Measurements from ENCODE around the gene STN1. TPM values are rescaled to one million over a fixed set of nuclear protein-coding genes. Genes with fewer than 3 reads are reported as not detected.

The STN1 gene
- total and polyA plus RNA-seq, 2 of the 8 experiments (the other 6 are each of a cell fraction or from before 2014, with no cell fraction given) = 10.1 to 12.4 TPM

DNA sequence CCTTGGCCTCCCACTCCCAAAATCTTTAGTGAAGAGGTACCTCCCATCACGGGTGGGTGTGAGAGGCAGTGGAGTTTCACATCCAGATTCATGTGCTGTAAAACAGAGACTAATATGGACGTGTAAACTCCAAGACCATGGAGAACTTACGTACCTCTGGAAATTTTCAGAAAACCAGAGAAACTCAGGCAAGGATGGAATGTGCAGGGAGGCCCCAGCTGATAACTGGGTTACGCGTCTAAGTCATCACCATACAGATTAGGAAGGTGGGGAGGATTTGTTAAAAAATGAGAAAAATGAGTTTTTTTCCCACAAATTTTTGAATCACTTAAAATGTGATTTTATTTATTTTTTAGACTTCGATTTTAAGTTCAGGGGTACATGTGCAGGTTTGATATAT lies 16.3 kb upstream of the STN1 start:
- H2BK20ac ChIP-seq (ENCODE audit: low read length) = no peak overlapping the region
- FAIRE-seq = no peak
- CTCF ChIA-PET (ENCODE audit: partially characterized antibody) = interaction anchor here (1.0 kb wide), 1 partner anchor 20 kb away, joined by 3 read pairs; no protein-coding TSS in a partner anchor
- TF ChIP-seq ZNF274 (IDR thresholded peaks at IDR 0.05; ENCODE audit: borderline replicate concordance, extremely low read depth, low read length) (no peak), SIRT6 (IDR thresholded peaks at IDR 0.05; ENCODE audit: low read length) (no peak), CEBPB (IDR thresholded peaks at IDR 0.05; ENCODE audit: low read depth, low read length) (no peak), KDM4A (IDR thresholded peaks at IDR 0.05; ENCODE audit: low read depth, low read length, severe bottlenecking) (no peak), CBX5 (IDR thresholded peaks at IDR 0.05; ENCODE audit: low read depth, low read length) (no peak), BCL11A (IDR thresholded peaks at IDR 0.05; ENCODE audit: low read depth in 2 of 2, low read length in 2 of 2) (no peak), BRCA1 (IDR thresholded peaks at IDR 0.05; ENCODE audit: low read depth, low read length) (no peak)
- TF ChIP-seq, protein P1, sequence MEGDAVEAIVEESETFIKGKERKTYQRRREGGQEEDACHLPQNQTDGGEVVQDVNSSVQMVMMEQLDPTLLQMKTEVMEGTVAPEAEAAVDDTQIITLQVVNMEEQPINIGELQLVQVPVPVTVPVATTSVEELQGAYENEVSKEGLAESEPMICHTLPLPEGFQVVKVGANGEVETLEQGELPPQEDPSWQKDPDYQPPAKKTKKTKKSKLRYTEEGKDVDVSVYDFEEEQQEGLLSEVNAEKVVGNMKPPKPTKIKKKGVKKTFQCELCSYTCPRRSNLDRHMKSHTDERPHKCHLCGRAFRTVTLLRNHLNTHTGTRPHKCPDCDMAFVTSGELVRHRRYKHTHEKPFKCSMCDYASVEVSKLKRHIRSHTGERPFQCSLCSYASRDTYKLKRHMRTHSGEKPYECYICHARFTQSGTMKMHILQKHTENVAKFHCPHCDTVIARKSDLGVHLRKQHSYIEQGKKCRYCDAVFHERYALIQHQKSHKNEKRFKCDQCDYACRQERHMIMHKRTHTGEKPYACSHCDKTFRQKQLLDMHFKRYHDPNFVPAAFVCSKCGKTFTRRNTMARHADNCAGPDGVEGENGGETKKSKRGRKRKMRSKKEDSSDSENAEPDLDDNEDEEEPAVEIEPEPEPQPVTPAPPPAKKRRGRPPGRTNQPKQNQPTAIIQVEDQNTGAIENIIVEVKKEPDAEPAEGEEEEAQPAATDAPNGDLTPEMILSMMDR (IDR thresholded peaks at IDR 0.05; ENCODE audit: control extremely low read depth in 1 of 3, insufficient read depth in 1 of 3, low read depth in 1 of 3, low read length in 3 of 3) = no peak
- TF ChIP-seq, protein P2, sequence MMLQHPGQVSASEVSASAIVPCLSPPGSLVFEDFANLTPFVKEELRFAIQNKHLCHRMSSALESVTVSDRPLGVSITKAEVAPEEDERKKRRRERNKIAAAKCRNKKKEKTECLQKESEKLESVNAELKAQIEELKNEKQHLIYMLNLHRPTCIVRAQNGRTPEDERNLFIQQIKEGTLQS (IDR thresholded peaks at IDR 0.05; ENCODE audit: insufficient read depth, low read depth, low read length) = no peak
- TF ChIP-seq, protein P3, sequence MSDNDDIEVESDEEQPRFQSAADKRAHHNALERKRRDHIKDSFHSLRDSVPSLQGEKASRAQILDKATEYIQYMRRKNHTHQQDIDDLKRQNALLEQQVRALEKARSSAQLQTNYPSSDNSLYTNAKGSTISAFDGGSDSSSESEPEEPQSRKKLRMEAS (IDR thresholded peaks at IDR 0.05) = no peak
- TF ChIP-seq, protein P4, sequence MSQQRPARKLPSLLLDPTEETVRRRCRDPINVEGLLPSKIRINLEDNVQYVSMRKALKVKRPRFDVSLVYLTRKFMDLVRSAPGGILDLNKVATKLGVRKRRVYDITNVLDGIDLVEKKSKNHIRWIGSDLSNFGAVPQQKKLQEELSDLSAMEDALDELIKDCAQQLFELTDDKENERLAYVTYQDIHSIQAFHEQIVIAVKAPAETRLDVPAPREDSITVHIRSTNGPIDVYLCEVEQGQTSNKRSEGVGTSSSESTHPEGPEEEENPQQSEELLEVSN (IDR thresholded peaks at IDR 0.05) = no peak

More for the DNA sequence above, 16.3 kb upstream of the STN1 start:
- Histone ChIP-seq H3K56ac (replicated peaks; ENCODE audit: insufficient read length, low read depth, low read length) (no peak overlapping the region), H2BK120ac (replicated peaks; ENCODE audit: low read depth, low read length) (no peak overlapping the region), H4K20me1 (replicated peaks in 1 of 2; ENCODE audit: control insufficient read depth in 1 of 2, insufficient read depth in 2 of 2, low read length in 2 of 2) (no peaks in the 10 kb centered on the region), H3K23ac (ENCODE audit: insufficient read length) (no peak overlapping the region), H4K5ac (ENCODE audit: insufficient read length, low read depth, low read length) (no peak overlapping the region), H2AFZ (ENCODE audit: low read length) (no peak overlapping the region), H3K27me3 (replicated peaks in 1 of 4; ENCODE audit: control insufficient read depth in 3 of 4, extremely low read depth in 1 of 4, insufficient read depth in 3 of 4, low read length in 3 of 4) (no peaks in the 10 kb centered on the region), H3K23me2 (ENCODE audit: low read depth, low read length) (no peaks in the 10 kb centered on the region), H4K91ac (replicated peaks; ENCODE audit: insufficient read length, low read length) (no peak overlapping the region), H3K4me2 (ENCODE audit: insufficient read depth in 1 of 2, low read depth in 2 of 2, low read length in 2 of 2) (no peak overlapping the region), H3K4ac (replicated peaks; ENCODE audit: insufficient read length, low read depth, low read length) (no peak overlapping the region), H2AK5ac (ENCODE audit: low read depth, low read length) (no peak overlapping the region), H2BK12ac (ENCODE audit: low read depth, low read length) (no peak overlapping the region), H2BK5ac (ENCODE audit: low read depth, low read length) (no peak overlapping the region), H3K9ac (replicated peaks in 1 of 4; ENCODE audit: extremely low read depth in 1 of 4, low read depth in 3 of 4, low read length in 3 of 4) (no peak overlapping the region), H3K79me1 (ENCODE audit: low read depth, low read length) (no peaks in the 10 kb centered on the region), H3K4me3 (ENCODE audit: extremely low read depth in 1 of 4, insufficient read depth in 2 of 4, low read depth in 3 of 4, low read length in 4 of 4) (no peak overlapping the region), H2BK15ac (ENCODE audit: low read length) (no peak overlapping the region), H3K79me2 (ENCODE audit: control insufficient read depth in 1 of 2, insufficient read depth in 2 of 2, low read length in 2 of 2) (no peaks in the 10 kb centered on the region), H3K18ac (ENCODE audit: extremely low read depth, low read length) (no peak overlapping the region), H3K9me3 (ENCODE audit: insufficient read depth in 2 of 2, low read depth in 1 of 2, low read length in 1 of 2) (no peaks in the 10 kb centered on the region), H3K36me3 (ENCODE audit: control insufficient read depth in 2 of 4, insufficient read depth in 4 of 4, low read length in 3 of 4) (no peaks in the 10 kb centered on the region), H4K8ac (ENCODE audit: extremely low read depth, insufficient read depth, low read length) (no peak overlapping the region), H3K27ac (ENCODE audit: low read depth, low read length) (no peak overlapping the region), H3K14ac (ENCODE audit: insufficient read length) (no peak overlapping the region), H3K4me1 (replicated peaks in 1 of 4; ENCODE audit: control insufficient read depth in 3 of 4, insufficient read depth in 4 of 4, low read length in 3 of 4) (peaks cover 0 to 4% (median 1%) of the 10 kb centered on the region in 4 experiments; a peak in 3 of 7 replicates)
- DNase-seq (ENCODE audit: low read depth in 1 of 2, low spot score in 2 of 2) = no peak
- POLR2A ChIA-PET (ENCODE audit: partially characterized antibody) = no interaction called here
- 84% methylated on average over 6 of the region's 6 CpGs; no CpG with 5 or more reads in 1 of the 2 experiments for WGBS, 2 experiments (ENCODE audit: extremely low coverage in 1 of 2, insufficient coverage in 1 of 2, insufficient read length in 1 of 2, insufficient replicate concordance in 2 of 2, low coverage in 1 of 2, low lambda C conversion rate in 2 of 2, missing lambda C conversion rate in 1 of 2)

All from H1 (cell line).